Loucy (cell line): ENCODE data around the gene TGFB2.

ENCODE experiments used
- H2AFZ ChIP-seq: fragments of 200-600 bp; sonication (generic); 2 replicates; pipeline ENCODE4 v1.6.0; 2016; ENCODE audit warnings: antibody characterized with exemption, mild to moderate bottlenecking, low read length, moderate library complexity
- H3F3A ChIP-seq: fragments of 200-600 bp; 2 replicates; pipeline ENCODE4 v1.6.0; 2016; ENCODE audit warnings: antibody characterized with exemption, low read depth, mild to moderate bottlenecking
- H3K27me3 ChIP-seq: fragments of 200-600 bp; sonication (generic); 2 replicates; pipeline ENCODE4 v1.6.1; 2014; ENCODE audit warnings: low read length, mild to moderate bottlenecking; ENCODE audit not compliant: insufficient read depth, poor library complexity, severe bottlenecking
- H3K36me3 ChIP-seq: fragments of 200-600 bp; sonication (generic); 2 replicates; pipeline ENCODE4 v1.6.1; 2016; ENCODE audit warnings: low read length; ENCODE audit not compliant: insufficient read depth
- H3K4me1 ChIP-seq: fragments of 200-600 bp; sonication (generic); 2 replicates; pipeline ENCODE4 v1.5.1; 2014; ENCODE audit warnings: low read length, mild to moderate bottlenecking; ENCODE audit not compliant: insufficient read depth, poor library complexity, severe bottlenecking
- H3K4me2 ChIP-seq: fragments of 200-600 bp; sonication (generic); 2 replicates; pipeline ENCODE4 v1.6.0; 2014; ENCODE audit warnings: antibody characterized with exemption, low read length, low read depth, mild to moderate bottlenecking; ENCODE audit not compliant: poor library complexity, severe bottlenecking
- H3K4me3 ChIP-seq: fragments of 200-600 bp; sonication (generic); 2 replicates; pipeline ENCODE4 v1.5.1; 2014; ENCODE audit warnings: low read length, mild to moderate bottlenecking, mixed read lengths; ENCODE audit not compliant: poor library complexity, severe bottlenecking
- H3K79me2 ChIP-seq: fragments of 200-600 bp; sonication (generic); 2 replicates; pipeline ENCODE4 v1.6.1; 2014; ENCODE audit warnings: low read length; ENCODE audit not compliant: insufficient read depth
- H3K9ac ChIP-seq: fragments of 200-600 bp; sonication (generic); 2 replicates; pipeline ENCODE4 v1.6.0; 2014; ENCODE audit warnings: mild to moderate bottlenecking, low read depth, low read length, moderate library complexity; ENCODE audit not compliant: poor library complexity, severe bottlenecking
- H3K9me2 ChIP-seq: fragments of 200-600 bp; sonication (generic); replicated peaks from 2 replicates; pipeline ENCODE4 v1.6.1; 2016; ENCODE audit warnings: low read depth, low read length, mixed read lengths
- H3K9me3 ChIP-seq: fragments of 200-600 bp; sonication (generic); 2 replicates; pipeline ENCODE4 v1.6.1; 2014; ENCODE audit warnings: mild to moderate bottlenecking, antibody characterized with exemption, low read length, low read depth; ENCODE audit not compliant: insufficient read depth
- H4K20me1 ChIP-seq: fragments of 200-600 bp; sonication (generic); 2 replicates; pipeline ENCODE4 v1.6.0; 2014; ENCODE audit warnings: antibody characterized with exemption, low read length, mild to moderate bottlenecking; ENCODE audit not compliant: insufficient read depth, poor library complexity, severe bottlenecking
- EZH2phosphoT487 ChIP-seq: fragments of 200-600 bp; IDR thresholded peaks from 2 replicates; pipeline ENCODE4 v1.6.1; 2018; ENCODE audit warnings: antibody characterized with exemption, mild to moderate bottlenecking, moderate library complexity, borderline replicate concordance
- TF ChIP-seq, protein P1 (sequence below): fragments of 200-600 bp; sonication (generic); conservative IDR thresholded peaks from 2 replicates; pipeline ENCODE4 v1.5.1; 2014; ENCODE audit warnings: mild to moderate bottlenecking, antibody characterized with exemption, low read length

Gene TGFB2

DNA sequence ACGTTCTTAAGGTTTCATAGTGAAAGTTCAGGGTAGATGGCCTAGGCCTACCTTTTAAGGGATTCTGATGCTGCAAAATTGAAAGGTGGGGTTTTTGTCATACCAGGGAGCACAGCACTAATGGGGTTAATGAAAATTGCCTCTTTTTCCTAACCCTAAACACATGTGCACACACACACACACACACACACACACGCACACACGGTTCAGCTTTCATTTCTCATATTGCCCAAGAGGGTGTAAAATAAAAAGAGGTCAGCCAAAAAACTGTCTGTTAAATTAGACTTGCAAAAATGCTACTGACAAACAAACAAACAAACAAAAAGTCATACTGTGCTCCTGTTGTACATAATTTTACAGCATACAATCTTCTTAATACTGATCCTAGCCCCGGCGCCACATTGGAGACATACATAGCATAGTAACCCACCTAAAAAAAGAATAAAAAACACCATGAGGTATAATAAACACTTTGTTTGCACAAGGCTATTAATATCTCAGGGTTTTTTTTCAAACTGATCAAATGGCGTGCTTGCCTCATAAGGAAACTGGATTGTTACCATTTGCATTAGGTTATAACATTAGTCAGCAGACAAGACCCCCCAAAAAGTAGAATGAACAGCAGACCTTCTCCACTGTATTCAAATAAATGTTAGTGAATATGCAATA lies 69.1 kb downstream of the TGFB2 start:
- TF ChIP-seq, protein P1, sequence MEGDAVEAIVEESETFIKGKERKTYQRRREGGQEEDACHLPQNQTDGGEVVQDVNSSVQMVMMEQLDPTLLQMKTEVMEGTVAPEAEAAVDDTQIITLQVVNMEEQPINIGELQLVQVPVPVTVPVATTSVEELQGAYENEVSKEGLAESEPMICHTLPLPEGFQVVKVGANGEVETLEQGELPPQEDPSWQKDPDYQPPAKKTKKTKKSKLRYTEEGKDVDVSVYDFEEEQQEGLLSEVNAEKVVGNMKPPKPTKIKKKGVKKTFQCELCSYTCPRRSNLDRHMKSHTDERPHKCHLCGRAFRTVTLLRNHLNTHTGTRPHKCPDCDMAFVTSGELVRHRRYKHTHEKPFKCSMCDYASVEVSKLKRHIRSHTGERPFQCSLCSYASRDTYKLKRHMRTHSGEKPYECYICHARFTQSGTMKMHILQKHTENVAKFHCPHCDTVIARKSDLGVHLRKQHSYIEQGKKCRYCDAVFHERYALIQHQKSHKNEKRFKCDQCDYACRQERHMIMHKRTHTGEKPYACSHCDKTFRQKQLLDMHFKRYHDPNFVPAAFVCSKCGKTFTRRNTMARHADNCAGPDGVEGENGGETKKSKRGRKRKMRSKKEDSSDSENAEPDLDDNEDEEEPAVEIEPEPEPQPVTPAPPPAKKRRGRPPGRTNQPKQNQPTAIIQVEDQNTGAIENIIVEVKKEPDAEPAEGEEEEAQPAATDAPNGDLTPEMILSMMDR = no peak
- TF ChIP-seq EZH2phosphoT487 = no peak

DNA sequence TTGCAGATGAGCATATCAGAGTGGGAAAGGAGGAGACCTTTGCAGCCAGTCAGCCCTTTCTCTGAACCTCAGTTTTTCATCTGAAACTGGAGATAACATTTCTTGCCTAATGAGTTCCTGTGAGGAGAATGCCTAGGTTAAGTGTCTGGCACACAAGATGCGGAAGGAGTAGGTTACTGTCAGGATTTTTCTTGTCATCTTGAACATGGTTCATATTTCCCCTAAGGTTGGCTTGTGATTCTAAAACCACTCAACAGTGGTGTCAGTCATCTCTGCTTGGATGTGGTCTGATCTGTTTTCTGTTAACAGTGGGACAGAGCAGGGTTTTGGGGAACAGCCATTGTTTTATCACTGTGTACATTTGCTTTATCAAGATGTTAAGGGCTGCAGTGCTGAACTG lies 70.6 kb downstream of the TGFB2 start:
- no peak overlapping the region for H3K9ac ChIP-seq
- no peaks in the 10 kb centered on the region for H3K27me3 ChIP-seq
- H3K9me2 ChIP-seq = no peaks in the 10 kb centered on the region
- H2AFZ ChIP-seq = no peak overlapping the region
- H3K9me3 ChIP-seq = no peaks in the 10 kb centered on the region
- no peaks in the 10 kb centered on the region for H3K36me3 ChIP-seq
- H3F3A ChIP-seq = no peaks in the 10 kb centered on the region
- H3K4me2 ChIP-seq = no peak overlapping the region
- no peaks in the 10 kb centered on the region for H3K79me2 ChIP-seq
- H3K4me3 ChIP-seq = no peak overlapping the region
- H3K4me1 ChIP-seq = no peaks in the 10 kb centered on the region
- TF ChIP-seq, protein P1 = no peak
- no peak for TF ChIP-seq EZH2phosphoT487
- H4K20me1 ChIP-seq = no peaks in the 10 kb centered on the region

More for the DNA sequence above, 69.1 kb downstream of the TGFB2 start:
- Histone ChIP-seq H3K4me3 (no peak overlapping the region), H2AFZ (no peak overlapping the region), H3K27me3 (no peaks in the 10 kb centered on the region), H3F3A (no peaks in the 10 kb centered on the region), H3K4me1 (no peaks in the 10 kb centered on the region), H4K20me1 (no peaks in the 10 kb centered on the region), H3K9me2 (no peaks in the 10 kb centered on the region), H3K9ac (no peak overlapping the region), H3K79me2 (no peaks in the 10 kb centered on the region), H3K36me3 (no peaks in the 10 kb centered on the region), H3K4me2 (no peak overlapping the region), H3K9me3 (no peaks in the 10 kb centered on the region)

DNA sequence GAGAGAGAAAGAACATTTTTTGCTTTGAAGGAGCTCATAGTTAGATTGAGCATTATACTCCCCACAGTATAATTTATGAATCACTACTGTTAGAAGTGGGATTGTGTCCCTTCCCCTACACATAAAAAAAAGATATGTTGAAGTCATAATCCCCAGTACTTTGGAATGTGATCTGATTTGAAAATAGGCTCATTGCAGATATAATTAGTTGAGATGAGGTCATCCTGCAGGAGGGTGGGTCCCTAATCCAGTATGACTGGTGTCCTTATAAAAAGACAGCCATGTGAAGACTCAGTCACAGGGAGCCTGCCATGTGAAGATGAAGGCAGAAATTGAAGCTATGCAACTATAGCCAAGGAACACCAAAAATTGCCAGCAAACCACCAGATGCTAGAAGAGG lies 76.4 kb downstream of the TGFB2 start:
- H3K27me3 ChIP-seq = no peaks in the 10 kb centered on the region
- no peak overlapping the region for H3K4me2 ChIP-seq
- H3K9ac ChIP-seq = no peak overlapping the region
- no peaks in the 10 kb centered on the region for H3K4me1 ChIP-seq
- no peaks in the 10 kb centered on the region for H3K36me3 ChIP-seq
- H3K9me2 ChIP-seq = no peaks in the 10 kb centered on the region
- TF ChIP-seq EZH2phosphoT487 = no peak
- no peaks in the 10 kb centered on the region for H3K79me2 ChIP-seq
- H3K4me3 ChIP-seq = no peak overlapping the region
- H2AFZ ChIP-seq = no peak overlapping the region
- no peaks in the 10 kb centered on the region for H4K20me1 ChIP-seq
- H3F3A ChIP-seq = no peaks in the 10 kb centered on the region
- no peaks in the 10 kb centered on the region for H3K9me3 ChIP-seq

DNA sequence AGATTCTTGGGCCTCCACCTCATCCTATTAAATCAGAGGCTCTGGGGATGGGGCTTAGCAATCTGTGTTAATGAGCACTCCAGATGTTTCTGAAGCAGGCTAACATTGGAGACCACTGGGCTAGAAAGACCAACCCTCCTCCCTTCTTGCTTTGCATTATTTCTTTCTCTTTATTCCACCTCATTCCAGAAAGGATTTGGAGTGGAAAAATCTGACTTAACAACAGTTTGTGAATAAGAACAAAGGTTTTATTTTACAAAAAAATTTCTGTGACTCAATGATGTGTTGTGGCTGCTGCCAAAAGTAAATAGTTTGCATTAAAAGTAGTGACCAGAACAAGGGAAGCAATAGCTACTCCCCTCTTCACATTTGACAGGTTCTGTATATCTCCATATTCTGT lies 79.4 kb downstream of the TGFB2 start:
- H3K4me3 ChIP-seq = no peak overlapping the region
- no peaks in the 10 kb centered on the region for H4K20me1 ChIP-seq
- H3F3A ChIP-seq = no peaks in the 10 kb centered on the region
- no peak overlapping the region for H3K9ac ChIP-seq
- no peak overlapping the region for H3K4me2 ChIP-seq
- no peaks in the 10 kb centered on the region for H3K27me3 ChIP-seq
- H2AFZ ChIP-seq = no peak overlapping the region
- no peaks in the 10 kb centered on the region for H3K9me2 ChIP-seq
- H3K9me3 ChIP-seq = no peaks in the 10 kb centered on the region
- no peaks in the 10 kb centered on the region for H3K4me1 ChIP-seq
- TF ChIP-seq, protein P1 = no peak
- TF ChIP-seq EZH2phosphoT487 = no peak
- no peaks in the 10 kb centered on the region for H3K79me2 ChIP-seq
- no peaks in the 10 kb centered on the region for H3K36me3 ChIP-seq
